Activated CD8-positive, alpha-beta T cell treated with anti-CD3 and anti-CD28 coated beads for 36 hours (primary cell): ENCODE data around the gene DHRS12. TPM values are rescaled to one million over a fixed set of nuclear protein-coding genes. Genes with fewer than 3 reads are reported as not detected.

Experiments used
- ATAC-seq: fragments of 200-7000 bp; cut with Tn5 transposase; one replicate; pipeline ENCODE4 v1.10.0; 2021; ENCODE audit warnings: mild to moderate bottlenecking, moderate library complexity
- CTCF ChIA-PET: fragments of 350-600 bp; sonication (Branson Sonifier 250); formaldehyde crosslinking; loops from one replicate; lab custom pipeline; 2021; ENCODE audit warnings: antibody characterized with exemption; lab: Charles Lee
- POLR2A ChIA-PET: fragments of 350-600 bp; sonication (Branson Sonifier 250); formaldehyde crosslinking; loops from one replicate; lab custom pipeline; 2021; ENCODE audit warnings: antibody characterized with exemption; lab: Charles Lee
- DNase-seq: peaks from one replicate; pipeline ENCODE4 v3.0.0-alpha.2; 2020
- H3K27ac Mint-ChIP-seq: one replicate; pipeline ENCODE4 v1.8.0; 2021; ENCODE audit warnings: mild to moderate bottlenecking, mixed read lengths
- H3K27me3 Mint-ChIP-seq: one replicate; pipeline ENCODE4 v1.8.0; 2021; ENCODE audit warnings: mixed read lengths
- H3K36me3 Mint-ChIP-seq: one replicate; pipeline ENCODE4 v1.8.0; 2021; ENCODE audit warnings: low read depth, mixed read lengths
- H3K4me1 Mint-ChIP-seq: one replicate; pipeline ENCODE4 v1.8.0; 2021; ENCODE audit warnings: low read depth, mixed read lengths
- H3K4me3 Mint-ChIP-seq: one replicate; pipeline ENCODE4 v1.8.0; 2021; ENCODE audit warnings: mild to moderate bottlenecking, moderate library complexity, mixed read lengths
- H3K9me3 Mint-ChIP-seq: one replicate; pipeline ENCODE4 v1.8.0; 2021; ENCODE audit warnings: mixed read lengths
- intact Hi-C: fragments of 100-400 bp; cut with micrococcal nuclease; formaldehyde crosslinking; loops from one replicate; pipeline ENCODE4 v1.10.0; 2022
- total RNA-seq, 2 experiments: library from RNA; stranded (reverse); gene quantifications; one replicate each; pipeline ENCODE4 v1.2.3, GENCODE V29; 2021
- TF ChIP-seq, protein P1 (sequence below): fragments of 200-600 bp; IDR thresholded peaks from one replicate; pipeline ENCODE4 v1.8.0; 2022; ENCODE audit warnings: antibody characterized with exemption, mild to moderate bottlenecking

Gene DHRS12
- total RNA-seq, 2 experiments from 2014 or later: 6.6 to 6.7 TPM

DNA sequence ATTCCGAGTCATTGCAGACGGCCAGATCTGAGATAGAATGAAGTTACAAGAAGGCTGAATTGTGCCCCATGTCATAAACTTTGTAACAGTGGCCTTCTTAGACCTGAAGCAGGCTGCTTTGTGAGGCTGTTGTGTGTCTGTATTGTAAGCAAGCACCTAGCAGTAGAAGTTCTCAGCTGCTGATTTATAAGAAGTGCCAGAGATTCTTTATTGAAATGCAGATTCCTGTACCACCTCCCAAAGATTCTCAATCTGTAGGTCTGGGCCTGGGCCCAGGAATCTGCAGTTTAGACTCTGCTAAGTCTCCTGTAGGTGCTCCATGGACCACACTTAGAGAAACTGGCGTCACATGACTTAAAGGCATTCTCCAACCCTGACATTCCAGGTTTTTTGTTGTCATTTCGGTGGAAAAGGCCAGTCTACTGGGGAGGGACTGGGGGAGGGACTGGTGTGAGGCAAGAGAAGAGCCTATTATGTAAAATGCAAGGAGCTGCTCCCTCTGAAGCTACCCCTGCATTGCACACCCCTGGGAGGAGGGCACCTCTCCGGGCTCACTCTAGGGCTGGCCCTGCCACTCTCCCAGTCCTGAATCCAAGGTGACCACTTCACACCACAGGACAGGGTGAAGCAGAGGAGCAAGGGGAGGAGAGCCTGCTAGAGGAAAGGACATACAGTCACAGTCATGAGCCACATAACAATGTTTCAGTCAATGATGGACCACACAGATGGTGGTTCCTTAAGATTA lies 41.8 kb upstream of the DHRS12 start:
- intact Hi-C loops: no loop called here
- peak overlapping the region; percentile 60 for H3K4me3 Mint-ChIP-seq
- TF ChIP-seq, protein P1, sequence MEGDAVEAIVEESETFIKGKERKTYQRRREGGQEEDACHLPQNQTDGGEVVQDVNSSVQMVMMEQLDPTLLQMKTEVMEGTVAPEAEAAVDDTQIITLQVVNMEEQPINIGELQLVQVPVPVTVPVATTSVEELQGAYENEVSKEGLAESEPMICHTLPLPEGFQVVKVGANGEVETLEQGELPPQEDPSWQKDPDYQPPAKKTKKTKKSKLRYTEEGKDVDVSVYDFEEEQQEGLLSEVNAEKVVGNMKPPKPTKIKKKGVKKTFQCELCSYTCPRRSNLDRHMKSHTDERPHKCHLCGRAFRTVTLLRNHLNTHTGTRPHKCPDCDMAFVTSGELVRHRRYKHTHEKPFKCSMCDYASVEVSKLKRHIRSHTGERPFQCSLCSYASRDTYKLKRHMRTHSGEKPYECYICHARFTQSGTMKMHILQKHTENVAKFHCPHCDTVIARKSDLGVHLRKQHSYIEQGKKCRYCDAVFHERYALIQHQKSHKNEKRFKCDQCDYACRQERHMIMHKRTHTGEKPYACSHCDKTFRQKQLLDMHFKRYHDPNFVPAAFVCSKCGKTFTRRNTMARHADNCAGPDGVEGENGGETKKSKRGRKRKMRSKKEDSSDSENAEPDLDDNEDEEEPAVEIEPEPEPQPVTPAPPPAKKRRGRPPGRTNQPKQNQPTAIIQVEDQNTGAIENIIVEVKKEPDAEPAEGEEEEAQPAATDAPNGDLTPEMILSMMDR: no peak
- no peak for DNase-seq
- ChIA-PET POLR2A (interaction anchor here (0.6 kb wide), 1 partner anchor 239 kb away, joined by 4 read pairs; no protein-coding TSS in a partner anchor), CTCF (interaction anchor here (0.8 to 7.6 kb wide), 18 partner anchors 9 to 286 kb away, joined by 3 to 54 read pairs (median 4); no protein-coding TSS in a partner anchor)
- ATAC-seq: no peak
- no peaks in the 10 kb centered on the region for H3K9me3 Mint-ChIP-seq
- H3K4me1 Mint-ChIP-seq: peaks cover 12% of the 10 kb centered on the region
- no peaks in the 10 kb centered on the region for H3K36me3 Mint-ChIP-seq
- H3K27ac Mint-ChIP-seq: no peak overlapping the region
- H3K27me3 Mint-ChIP-seq: peaks cover 4% of the 10 kb centered on the region

DNA sequence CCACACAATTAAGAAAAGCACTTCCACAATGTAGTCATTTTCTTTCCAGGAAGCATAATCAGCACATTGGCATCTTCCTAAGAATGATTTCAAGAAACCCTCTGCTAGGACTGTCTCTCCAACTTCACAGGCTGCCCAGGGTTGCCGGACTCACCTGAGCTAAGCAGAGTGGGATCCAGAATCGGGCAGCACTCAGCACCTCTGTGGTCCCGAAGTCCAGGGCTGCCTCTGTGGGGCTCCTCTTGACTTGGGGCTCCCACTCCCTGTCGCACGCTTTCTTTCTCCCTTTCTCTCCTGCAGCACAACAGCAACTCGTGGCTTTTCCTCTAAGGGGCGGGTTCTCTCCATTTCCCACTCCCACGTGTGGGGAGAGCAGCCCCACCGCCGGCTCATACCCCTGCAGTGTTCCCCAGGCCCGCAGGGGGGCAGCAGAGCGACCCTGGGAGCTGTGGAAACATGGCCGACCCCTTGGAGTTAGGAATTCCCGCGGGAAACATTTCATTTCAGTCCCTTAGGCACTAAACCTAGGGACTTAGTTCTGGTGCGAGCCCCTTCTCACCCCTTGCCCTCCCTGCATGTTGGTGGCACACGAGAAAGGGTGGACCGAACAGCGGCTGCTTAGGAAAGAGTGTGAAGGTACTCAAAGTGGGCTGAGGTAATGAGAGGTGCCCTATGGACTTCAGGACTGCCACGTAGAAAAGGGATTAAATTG lies 41.1 kb upstream of the DHRS12 start, which contains the start of gene TMEM272:
Gene TMEM272 (minus strand): TSS at position 316 of the 712 bp plus-strand sequence. CDS start 6,647 bp downstream, outside the sequence.
- H3K9me3 Mint-ChIP-seq: no peaks in the 10 kb centered on the region
- no peaks in the 10 kb centered on the region for H3K36me3 Mint-ChIP-seq
- peaks cover 12% of the 10 kb centered on the region for H3K4me1 Mint-ChIP-seq
- POLR2A ChIA-PET: interaction anchor here (0.6 to 0.7 kb wide), 3 partner anchors 19 to 451 kb away, joined by 3 read pairs; no protein-coding TSS in a partner anchor
- intact Hi-C loops: no loop called here
- peak; percentile 70 for DNase-seq
- TF ChIP-seq, protein P1: peak; percentile 98
- CTCF ChIA-PET: interaction anchor here (1.0 to 7.6 kb wide), 19 partner anchors 9 to 286 kb away, joined by 3 to 54 read pairs (median 4); no protein-coding TSS in a partner anchor
- peaks cover 4% of the 10 kb centered on the region for H3K27me3 Mint-ChIP-seq
- peak within 1 kb of the TSS; percentile 60 for H3K4me3 Mint-ChIP-seq
- peak; percentile 91 for ATAC-seq
- H3K27ac Mint-ChIP-seq: no peak within 1 kb of the TSS

DNA sequence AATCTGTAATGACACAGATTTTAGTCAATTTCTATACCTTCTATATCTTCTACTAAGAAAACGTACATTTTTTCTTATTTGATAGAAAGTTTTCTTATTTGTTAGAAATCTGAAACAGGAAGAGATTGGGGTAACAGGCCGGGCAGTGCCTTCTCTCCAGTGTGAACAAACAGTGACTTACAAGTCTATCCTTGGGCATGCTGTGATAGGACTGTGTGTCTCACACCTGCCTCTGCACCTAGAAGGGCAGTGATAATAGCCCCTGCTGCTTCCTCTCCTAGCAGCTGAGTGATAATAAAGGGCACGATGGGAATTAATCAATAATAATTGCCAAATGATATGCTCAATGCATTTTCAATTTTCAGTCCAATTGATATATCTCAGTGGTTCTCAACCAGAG lies 39.6 kb upstream of the DHRS12 start:
- no peak overlapping the region for H3K4me3 Mint-ChIP-seq
- ChIA-PET CTCF (interaction anchor here (1.2 to 7.6 kb wide), 8 partner anchors 9 to 284 kb away, joined by 3 to 54 read pairs (median 4); partner anchors contain the start of gene CCDC70), POLR2A (no interaction called here)
- H3K27me3 Mint-ChIP-seq: peaks cover 4% of the 10 kb centered on the region
- intact Hi-C loops: no loop called here
- H3K36me3 Mint-ChIP-seq: no peaks in the 10 kb centered on the region
- TF ChIP-seq, protein P1: no peak
- H3K4me1 Mint-ChIP-seq: peaks cover 14% of the 10 kb centered on the region
- ATAC-seq: no peak
- no peaks in the 10 kb centered on the region for H3K9me3 Mint-ChIP-seq
- H3K27ac Mint-ChIP-seq: no peak overlapping the region
- no peak for DNase-seq

- Mint-ChIP-seq H3K4me3 (no peak overlapping the region), H3K36me3 (no peaks in the 10 kb centered on the region), H3K27me3 (peaks cover 4% of the 10 kb centered on the region), H3K9me3 (no peaks in the 10 kb centered on the region), H3K27ac (no peak overlapping the region), H3K4me1 (peaks cover 30% of the 10 kb centered on the region)
- intact Hi-C loops: no loop called here
- CTCF ChIA-PET: interaction anchor here (1.3 to 7.6 kb wide), 3 partner anchors 9 to 27 kb away, joined by 3 to 54 read pairs (median 16); no protein-coding TSS in a partner anchor
- TF ChIP-seq, protein P1: no peak
- POLR2A ChIA-PET: no interaction called here
- ATAC-seq (no peak), DNase-seq (no peak)
Measured at GRCh38 chr13:51841732-51842131, 37.8 kb upstream of the DHRS12 start.
